PC-3 (cell line): ENCODE results near the gene PRMT1.

Experiments
- EZH2 ChIP-seq: fragments of 300-600 bp; sonication (generic); IDR thresholded peaks from one replicate; pipeline ENCODE4 v1.6.1; 2017; ENCODE audit warnings: antibody characterized with exemption, mild to moderate bottlenecking, low read length; ENCODE audit not compliant: unreplicated experiment
- TF ChIP-seq, protein P1 (sequence below): fragments of 300-600 bp; sonication (generic); conservative IDR thresholded peaks from 2 replicates; pipeline ENCODE4 v1.5.1; 2017; ENCODE audit warnings: antibody characterized with exemption, low read depth, mild to moderate bottlenecking, low read length

DNA sequence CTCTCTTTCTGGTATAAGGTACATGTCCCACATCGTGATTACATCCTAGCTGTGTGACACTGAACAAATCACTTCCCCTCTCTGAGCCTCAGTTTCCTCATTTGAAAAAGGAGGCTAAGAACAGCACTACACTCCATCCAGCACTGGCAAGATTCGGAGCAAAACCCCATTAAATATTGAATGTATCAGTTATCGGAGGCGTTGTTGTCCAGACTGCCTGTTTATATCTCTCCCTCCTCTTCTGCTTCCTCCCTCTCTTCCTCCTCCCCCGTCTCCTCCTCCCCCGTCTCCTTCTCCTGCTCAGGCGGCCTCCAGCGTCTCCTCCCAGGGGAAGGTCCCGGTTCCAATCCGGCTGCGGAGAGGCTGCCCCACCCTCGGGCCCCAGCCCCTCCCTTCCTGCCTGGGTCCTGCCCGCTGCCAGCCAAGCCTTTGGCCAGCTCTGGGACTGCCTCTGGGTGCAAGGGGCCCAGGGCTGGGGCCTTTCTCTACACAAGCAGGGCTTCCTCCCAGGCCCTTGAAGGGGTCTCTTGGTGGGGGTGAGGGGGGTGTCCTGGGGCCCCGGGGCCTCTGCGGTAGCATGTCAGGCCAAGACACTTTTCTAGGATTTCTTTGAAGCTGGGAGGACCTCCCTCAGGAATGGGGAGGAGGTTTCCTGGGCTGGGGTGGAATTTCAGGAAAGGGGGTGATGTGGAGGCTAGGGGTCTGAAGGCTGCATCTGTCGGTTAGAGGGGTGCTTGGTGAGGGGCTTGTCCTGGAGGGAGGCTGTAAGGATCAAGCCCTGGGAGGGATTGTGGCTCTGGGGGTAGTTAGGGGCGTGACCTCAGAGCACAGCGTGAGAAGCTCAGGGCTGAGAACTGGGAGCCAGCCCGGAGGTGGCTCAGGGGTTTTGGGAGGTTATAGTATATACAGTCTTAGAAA, 39.0 kb upstream of the PRMT1 start:
- TF ChIP-seq, protein P1, sequence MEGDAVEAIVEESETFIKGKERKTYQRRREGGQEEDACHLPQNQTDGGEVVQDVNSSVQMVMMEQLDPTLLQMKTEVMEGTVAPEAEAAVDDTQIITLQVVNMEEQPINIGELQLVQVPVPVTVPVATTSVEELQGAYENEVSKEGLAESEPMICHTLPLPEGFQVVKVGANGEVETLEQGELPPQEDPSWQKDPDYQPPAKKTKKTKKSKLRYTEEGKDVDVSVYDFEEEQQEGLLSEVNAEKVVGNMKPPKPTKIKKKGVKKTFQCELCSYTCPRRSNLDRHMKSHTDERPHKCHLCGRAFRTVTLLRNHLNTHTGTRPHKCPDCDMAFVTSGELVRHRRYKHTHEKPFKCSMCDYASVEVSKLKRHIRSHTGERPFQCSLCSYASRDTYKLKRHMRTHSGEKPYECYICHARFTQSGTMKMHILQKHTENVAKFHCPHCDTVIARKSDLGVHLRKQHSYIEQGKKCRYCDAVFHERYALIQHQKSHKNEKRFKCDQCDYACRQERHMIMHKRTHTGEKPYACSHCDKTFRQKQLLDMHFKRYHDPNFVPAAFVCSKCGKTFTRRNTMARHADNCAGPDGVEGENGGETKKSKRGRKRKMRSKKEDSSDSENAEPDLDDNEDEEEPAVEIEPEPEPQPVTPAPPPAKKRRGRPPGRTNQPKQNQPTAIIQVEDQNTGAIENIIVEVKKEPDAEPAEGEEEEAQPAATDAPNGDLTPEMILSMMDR = no peak
- no peak for TF ChIP-seq EZH2
